H9 (cell line): Measurements from ENCODE around the gene GRIK3. TPM values are rescaled to one million over a fixed set of nuclear protein-coding genes. Genes with fewer than 3 reads are reported as not detected.

Experiments
- DNase-seq: peaks from one replicate; pipeline ENCODE4 v3.0.0-alpha.2; 2017
- H2AFZ ChIP-seq: one replicate; pipeline ENCODE4 v1.6.1; 2013; ENCODE audit warnings: mild to moderate bottlenecking, low read length, control low read depth, moderate library complexity
- H2AK5ac ChIP-seq: 2 replicates; pipeline ENCODE4 v1.6.1; 2013; ENCODE audit warnings: low read length, control low read depth, mixed read lengths; ENCODE audit not compliant: insufficient read length
- H2BK120ac ChIP-seq: one replicate; pipeline ENCODE4 v1.6.1; 2013; ENCODE audit warnings: low read depth, mild to moderate bottlenecking, low read length, control low read depth, inconsistent platforms; ENCODE audit not compliant: poor library complexity, severe bottlenecking
- H2BK12ac ChIP-seq: 2 replicates; pipeline ENCODE4 v1.6.1; 2013; ENCODE audit warnings: low read length, control low read depth, mixed read lengths, low read depth; ENCODE audit not compliant: insufficient read length
- H2BK15ac ChIP-seq: 2 replicates; pipeline ENCODE4 v1.6.1; 2013; ENCODE audit warnings: low read depth, low read length, control low read depth
- H2BK20ac ChIP-seq: one replicate; pipeline ENCODE4 v1.6.1; 2013; ENCODE audit warnings: low read depth, mild to moderate bottlenecking, low read length, control low read depth, inconsistent platforms; ENCODE audit not compliant: poor library complexity, severe bottlenecking
- H2BK5ac ChIP-seq: 2 replicates; pipeline ENCODE4 v1.6.1; 2013; ENCODE audit warnings: low read length, control low read depth, mixed read lengths; ENCODE audit not compliant: insufficient read length
- H3K14ac ChIP-seq: 2 replicates; pipeline ENCODE4 v1.6.1; 2013; ENCODE audit warnings: low read length, control low read depth; ENCODE audit not compliant: insufficient read depth
- H3K18ac ChIP-seq: 2 replicates; pipeline ENCODE4 v1.6.1; 2013; ENCODE audit warnings: low read depth, mild to moderate bottlenecking, mixed read lengths, low read length, control low read depth; ENCODE audit not compliant: insufficient read length
- H3K23ac ChIP-seq: 2 replicates; pipeline ENCODE4 v1.6.1; 2013; ENCODE audit warnings: low read length, control low read depth, mixed read lengths, low read depth; ENCODE audit not compliant: insufficient read length
- H3K23me2 ChIP-seq: 2 replicates; pipeline ENCODE4 v1.6.1; 2013; ENCODE audit warnings: low read depth, mild to moderate bottlenecking, mixed read lengths, low read length, control low read depth; ENCODE audit not compliant: insufficient read length, poor library complexity, severe bottlenecking
- H3K27ac ChIP-seq: 2 replicates; pipeline ENCODE4 v1.5.1; 2013; ENCODE audit warnings: low read length, control low read depth, mixed read lengths, low read depth; ENCODE audit not compliant: insufficient read length
- H3K27me3 ChIP-seq: 2 replicates; pipeline ENCODE4 v1.6.1; 2013; ENCODE audit warnings: low read length, control low read depth, inconsistent platforms; ENCODE audit not compliant: insufficient read depth
- H3K4ac ChIP-seq: 2 replicates; pipeline ENCODE4 v1.6.1; 2013; ENCODE audit warnings: low read depth, mild to moderate bottlenecking, control low read depth, inconsistent platforms, low read length, moderate library complexity
- H3K4me1 ChIP-seq: 2 replicates; pipeline ENCODE4 v1.6.1; 2013; ENCODE audit warnings: low read length, control low read depth, inconsistent platforms; ENCODE audit not compliant: insufficient read depth
- H3K4me2 ChIP-seq: 2 replicates; pipeline ENCODE4 v1.6.1; 2013; ENCODE audit warnings: low read length, control low read depth, mixed read lengths; ENCODE audit not compliant: insufficient read length, insufficient read depth
- H3K56ac ChIP-seq: 2 replicates; pipeline ENCODE4 v1.6.1; 2013; ENCODE audit warnings: low read depth, mild to moderate bottlenecking, mixed read lengths, low read length, control low read depth; ENCODE audit not compliant: insufficient read length
- H3K79me1 ChIP-seq: 2 replicates; pipeline ENCODE4 v1.6.1; 2013; ENCODE audit warnings: low read depth, mild to moderate bottlenecking, moderate library complexity, low read length, control low read depth, inconsistent platforms; ENCODE audit not compliant: insufficient read depth, poor library complexity, severe bottlenecking
- H3K79me2 ChIP-seq: 2 replicates; pipeline ENCODE4 v1.6.1; 2013; ENCODE audit warnings: low read length, control low read depth, inconsistent platforms; ENCODE audit not compliant: insufficient read depth
- H3K9ac ChIP-seq: 2 replicates; pipeline ENCODE4 v1.6.1; 2013; ENCODE audit warnings: low read length, control low read depth, mixed read lengths; ENCODE audit not compliant: insufficient read length; ENCODE audit errors: extremely low read depth
- H3K9me3 ChIP-seq: one replicate; pipeline ENCODE4 v1.6.1; 2013; ENCODE audit warnings: low read depth, low read length, inconsistent platforms; ENCODE audit not compliant: control insufficient read depth
- H3T11ph ChIP-seq: one replicate; pipeline ENCODE4 v1.6.1; 2013; ENCODE audit warnings: mild to moderate bottlenecking, low read length, control low read depth, inconsistent platforms
- H4K20me1 ChIP-seq: one replicate; pipeline ENCODE4 v1.6.1; 2013; ENCODE audit not compliant: control insufficient read depth, insufficient read length, insufficient read depth
- H4K5ac ChIP-seq: 2 replicates; pipeline ENCODE4 v1.6.1; 2013; ENCODE audit warnings: low read depth, mild to moderate bottlenecking, mixed read lengths, low read length, control low read depth; ENCODE audit not compliant: insufficient read length
- H4K8ac ChIP-seq: replicated peaks from 2 replicates; pipeline ENCODE4 v1.6.1; 2013; ENCODE audit warnings: low read length, control low read depth, mixed read lengths, low read depth; ENCODE audit not compliant: insufficient read length
- H4K91ac ChIP-seq: 2 replicates; pipeline ENCODE4 v1.6.1; 2013; ENCODE audit warnings: low read depth, mild to moderate bottlenecking, moderate library complexity, mixed read lengths, low read length, control low read depth; ENCODE audit not compliant: insufficient read length
- H3K27ac Mint-ChIP-seq, 3 experiments: 2 replicates in 2 of 3; 3 replicates in 1 of 3; pipeline ENCODE4 v1.8.0; 2020 to 2021; ENCODE audit warnings: mixed read lengths in 3 of 3, mild to moderate bottlenecking in 1 of 3, moderate library complexity in 1 of 3
- H3K27me3 Mint-ChIP-seq: 2 replicates; pipeline ENCODE4 v1.8.0; 2021; ENCODE audit warnings: low read depth, mild to moderate bottlenecking, moderate library complexity, mixed read lengths
- H3K36me3 Mint-ChIP-seq, 3 experiments: 2 replicates in 2 of 3; 3 replicates in 1 of 3; pipeline ENCODE4 v1.8.0; 2020 to 2021; ENCODE audit warnings: low read depth in 3 of 3, mixed read lengths in 3 of 3; ENCODE audit not compliant: insufficient read depth in 1 of 3
- H3K4me1 Mint-ChIP-seq, 2 experiments: 2 replicates each; pipeline ENCODE4 v1.8.0; 2020; ENCODE audit warnings: mixed read lengths in 2 of 2
- H3K4me3 Mint-ChIP-seq, 2 experiments: 2 replicates in 1 of 2; 3 replicates in 1 of 2; pipeline ENCODE4 v1.8.0; 2020 to 2021; ENCODE audit warnings: mild to moderate bottlenecking in 2 of 2, mixed read lengths in 2 of 2, moderate library complexity in 1 of 2
- H3K9me3 Mint-ChIP-seq, 2 experiments: 2 replicates in 1 of 2; 3 replicates in 1 of 2; pipeline ENCODE4 v1.8.0; 2020; ENCODE audit warnings: mild to moderate bottlenecking in 2 of 2, mixed read lengths in 2 of 2, moderate library complexity in 1 of 2
- WGBS: extraction: QIAGEN DNeasy Blood & Tissue Kit; methylation state at CpG from one replicate; pipeline ENCODE4 v1.1.7; 2013; ENCODE audit warnings: missing lambda C conversion rate, low lambda C conversion rate, mixed read lengths; ENCODE audit not compliant: insufficient read length; ENCODE audit errors: extremely low coverage; 5-methylcytosine and 5-hydroxymethylcytosine counted together
- total RNA-seq: library from RNA; stranded (reverse); gene quantifications from 2 replicates; pipeline ENCODE4 v1.2.1, GENCODE V29; 2021
- TF ChIP-seq, protein P1 (sequence below): fragments of 200-600 bp; sonication (generic); conservative IDR thresholded peaks from 3 replicates; pipeline ENCODE4 v1.8.0; 2021; ENCODE audit warnings: antibody characterized with exemption, mild to moderate bottlenecking

Gene GRIK3
- total RNA-seq, 1 experiment from 2014 or later, result 1.7 TPM

DNA sequence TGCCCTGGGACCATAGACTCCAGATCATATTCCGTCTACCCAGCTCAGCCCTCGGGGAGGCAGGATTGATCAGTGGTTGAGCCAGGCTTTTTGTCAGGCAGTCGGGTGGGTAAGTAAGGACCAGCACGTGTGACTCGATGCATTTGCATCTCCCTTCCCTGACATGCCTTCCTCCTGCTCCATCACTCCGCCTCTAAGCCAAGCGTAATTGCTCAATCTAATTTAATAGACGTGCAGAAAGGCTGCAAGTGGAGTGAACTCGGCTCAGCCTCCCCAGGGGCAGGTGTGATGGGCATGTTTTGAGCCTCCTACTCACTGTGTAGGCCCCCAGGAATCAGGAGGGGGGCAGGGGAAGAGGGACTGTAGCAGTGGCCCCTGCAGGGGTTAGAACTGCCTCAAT, 34.6 kb upstream of the GRIK3 start:
- no peak overlapping the region for H3K56ac ChIP-seq
- no peak overlapping the region for H2AK5ac ChIP-seq
- H3K79me1 ChIP-seq, result no peaks in the 10 kb centered on the region
- no peaks in the 10 kb centered on the region for H3K79me2 ChIP-seq
- WGBS, result no CpG with 5 or more reads among the region's 9 CpGs
- no peak for DNase-seq
- H3K27me3 Mint-ChIP-seq, result peaks cover 34% of the 10 kb centered on the region
- no peak overlapping the region for H4K8ac ChIP-seq
- no peaks in the 10 kb centered on the region for H3K23me2 ChIP-seq
- no peaks in the 10 kb centered on the region for H3K9me3 ChIP-seq
- H3K4me1 ChIP-seq, result no peaks in the 10 kb centered on the region
- H2BK12ac ChIP-seq, result no peak overlapping the region
- H3K27ac Mint-ChIP-seq, result no peak overlapping the region
- H3K9me3 Mint-ChIP-seq, result no peaks in the 10 kb centered on the region
- no peak overlapping the region for H3K4me3 Mint-ChIP-seq
- no peak overlapping the region for H3K14ac ChIP-seq
- TF ChIP-seq, protein P1, sequence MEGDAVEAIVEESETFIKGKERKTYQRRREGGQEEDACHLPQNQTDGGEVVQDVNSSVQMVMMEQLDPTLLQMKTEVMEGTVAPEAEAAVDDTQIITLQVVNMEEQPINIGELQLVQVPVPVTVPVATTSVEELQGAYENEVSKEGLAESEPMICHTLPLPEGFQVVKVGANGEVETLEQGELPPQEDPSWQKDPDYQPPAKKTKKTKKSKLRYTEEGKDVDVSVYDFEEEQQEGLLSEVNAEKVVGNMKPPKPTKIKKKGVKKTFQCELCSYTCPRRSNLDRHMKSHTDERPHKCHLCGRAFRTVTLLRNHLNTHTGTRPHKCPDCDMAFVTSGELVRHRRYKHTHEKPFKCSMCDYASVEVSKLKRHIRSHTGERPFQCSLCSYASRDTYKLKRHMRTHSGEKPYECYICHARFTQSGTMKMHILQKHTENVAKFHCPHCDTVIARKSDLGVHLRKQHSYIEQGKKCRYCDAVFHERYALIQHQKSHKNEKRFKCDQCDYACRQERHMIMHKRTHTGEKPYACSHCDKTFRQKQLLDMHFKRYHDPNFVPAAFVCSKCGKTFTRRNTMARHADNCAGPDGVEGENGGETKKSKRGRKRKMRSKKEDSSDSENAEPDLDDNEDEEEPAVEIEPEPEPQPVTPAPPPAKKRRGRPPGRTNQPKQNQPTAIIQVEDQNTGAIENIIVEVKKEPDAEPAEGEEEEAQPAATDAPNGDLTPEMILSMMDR, result no peak
- no peak overlapping the region for H2BK15ac ChIP-seq
- no peak overlapping the region for H3T11ph ChIP-seq
- H2AFZ ChIP-seq, result no peak overlapping the region
- no peak overlapping the region for H3K4me2 ChIP-seq
- H3K4me1 Mint-ChIP-seq, result peaks cover 0 to 13% of the 10 kb centered on the region in 2 experiments; a peak in 2 of 4 replicates
- H4K91ac ChIP-seq, result no peak overlapping the region
- H3K27ac ChIP-seq, result no peak overlapping the region
- H3K23ac ChIP-seq, result no peak overlapping the region
- H3K18ac ChIP-seq, result no peak overlapping the region
- no peaks in the 10 kb centered on the region for H3K27me3 ChIP-seq
- no peak overlapping the region for H2BK5ac ChIP-seq
- no peaks in the 10 kb centered on the region for H4K20me1 ChIP-seq
- no peaks in the 10 kb centered on the region for H3K36me3 Mint-ChIP-seq
- no peak overlapping the region for H3K4ac ChIP-seq
- no peak overlapping the region for H2BK120ac ChIP-seq
- no peak overlapping the region for H4K5ac ChIP-seq
- no peak overlapping the region for H2BK20ac ChIP-seq
- H3K9ac ChIP-seq, result no peak overlapping the region
